GM19238 (cell line): ENCODE measurements around the gene AXDND1.

Experiments used
- DNase-seq: peaks from one replicate; pipeline ENCODE4 v3.0.0; 2011; ENCODE audit warnings: low spot score; ENCODE audit not compliant: insufficient read length

AXDND1 gene

GRCh38 chr1:179575497-179576314 lies 209.9 kb downstream of the AXDND1 start, which contains the start of gene NPHS2:
Gene NPHS2 (minus strand): TSS chr1:179575948. CDS start chr1:179575864, 84 bp downstream.
- no peak for DNase-seq

- DNase-seq = no peak
Observed at GRCh38 chr1:179576509-179576908, 210.7 kb downstream of the AXDND1 start.

- DNase-seq = no peak
Observed at GRCh38 chr1:179583771-179584320, 218.1 kb downstream of the AXDND1 start.

GRCh38 chr1:179586107-179586823 lies 220.5 kb downstream of the AXDND1 start:
- DNase-seq = no peak

GRCh38 chr1:179587336-179587735 lies 221.6 kb downstream of the AXDND1 start:
- DNase-seq = no peak

- no peak for DNase-seq
Observed at GRCh38 chr1:179588425-179589024, 222.8 kb downstream of the AXDND1 start.

GRCh38 chr1:179589509-179589908 lies 223.7 kb downstream of the AXDND1 start:
- DNase-seq = no peak

- DNase-seq = no peak
Observed at GRCh38 chr1:179590671-179591070, 224.9 kb downstream of the AXDND1 start.

GRCh38 chr1:179591253-179591591 lies 225.5 kb downstream of the AXDND1 start:
- no peak for DNase-seq

- no peak for DNase-seq
Observed at GRCh38 chr1:179591592-179592580, 226.1 kb downstream of the AXDND1 start, which contains the start of gene TDRD5. Gene TDRD5 (plus strand): TSS chr1:179591832. CDS start chr1:179592616, 784 bp downstream.

GRCh38 chr1:179598631-179599030 lies 232.9 kb downstream of the AXDND1 start:
- DNase-seq = no peak

- no peak for DNase-seq
Observed at GRCh38 chr1:179599623-179600249, 234.0 kb downstream of the AXDND1 start.

- DNase-seq = no peak
Observed at GRCh38 chr1:179601093-179601492, 235.3 kb downstream of the AXDND1 start.
